HG03060 (cell line): ENCODE data around the gene CCDC51.
A peak's percentile ranks its signal among the peaks of the same experiment; 100 is the strongest.
"Not testable (repeated sequence)": the region's sequence is repeated elsewhere in the genome, so short reads cannot be mapped to it uniquely, and the experiment has no call there.

Experiments
- ATAC-seq: cut with Tn5 transposase; IDR thresholded peaks from one replicate; pipeline ENCODE4 v1.9.1; 2021; ENCODE audit warnings: low read depth, moderate number of reproducible peaks; ENCODE audit not compliant: unreplicated experiment

Gene CCDC51, protein sequence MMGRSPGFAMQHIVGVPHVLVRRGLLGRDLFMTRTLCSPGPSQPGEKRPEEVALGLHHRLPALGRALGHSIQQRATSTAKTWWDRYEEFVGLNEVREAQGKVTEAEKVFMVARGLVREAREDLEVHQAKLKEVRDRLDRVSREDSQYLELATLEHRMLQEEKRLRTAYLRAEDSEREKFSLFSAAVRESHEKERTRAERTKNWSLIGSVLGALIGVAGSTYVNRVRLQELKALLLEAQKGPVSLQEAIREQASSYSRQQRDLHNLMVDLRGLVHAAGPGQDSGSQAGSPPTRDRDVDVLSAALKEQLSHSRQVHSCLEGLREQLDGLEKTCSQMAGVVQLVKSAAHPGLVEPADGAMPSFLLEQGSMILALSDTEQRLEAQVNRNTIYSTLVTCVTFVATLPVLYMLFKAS

DNA sequence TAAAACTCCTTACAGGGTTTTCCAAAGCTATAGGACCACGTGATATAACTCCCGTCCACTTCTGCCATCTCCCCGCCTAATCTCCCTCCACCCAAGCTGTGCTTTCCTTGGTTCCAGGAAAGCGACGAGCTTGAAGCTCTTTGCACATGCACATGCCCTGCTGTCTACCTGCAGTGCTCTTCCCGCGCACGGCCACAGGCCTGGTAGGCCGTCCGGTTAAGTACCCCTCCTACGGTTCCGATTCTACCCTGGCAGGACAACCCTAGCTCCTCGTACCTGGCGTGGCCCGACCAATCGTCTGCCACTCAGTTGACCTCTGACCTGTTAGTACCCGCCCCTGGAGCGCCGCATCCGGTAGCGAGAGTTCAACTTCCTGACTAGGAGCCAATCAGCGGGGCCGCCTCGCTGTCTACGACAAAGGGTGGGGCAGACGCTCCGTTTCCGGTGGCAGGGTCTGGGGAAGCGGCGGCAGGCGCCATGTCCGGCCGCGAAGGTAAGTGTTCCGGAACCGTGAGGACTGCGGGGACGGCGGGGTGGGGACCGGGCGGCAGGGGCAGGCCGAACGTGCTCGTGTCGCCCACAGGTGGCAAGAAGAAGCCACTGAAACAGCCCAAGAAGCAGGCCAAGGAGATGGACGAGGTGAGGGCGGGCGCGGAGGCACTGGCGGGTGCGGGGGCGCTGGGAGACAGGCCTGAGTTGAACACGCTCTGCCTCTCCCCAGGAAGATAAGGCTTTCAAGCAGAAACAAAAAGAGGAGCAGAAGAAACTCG is at the start of gene CCDC51, which contains the start of gene TMA7:
CCDC51 (minus strand) TSS at position 300 of the 770 bp plus-strand sequence. CDS start 4,991 bp downstream, outside the sequence.
TMA7 (plus strand) TSS at position 438 of the 770 bp plus-strand sequence; CDS start at position 478, 40 bp downstream.
- peak; percentile 90 for ATAC-seq

DNA sequence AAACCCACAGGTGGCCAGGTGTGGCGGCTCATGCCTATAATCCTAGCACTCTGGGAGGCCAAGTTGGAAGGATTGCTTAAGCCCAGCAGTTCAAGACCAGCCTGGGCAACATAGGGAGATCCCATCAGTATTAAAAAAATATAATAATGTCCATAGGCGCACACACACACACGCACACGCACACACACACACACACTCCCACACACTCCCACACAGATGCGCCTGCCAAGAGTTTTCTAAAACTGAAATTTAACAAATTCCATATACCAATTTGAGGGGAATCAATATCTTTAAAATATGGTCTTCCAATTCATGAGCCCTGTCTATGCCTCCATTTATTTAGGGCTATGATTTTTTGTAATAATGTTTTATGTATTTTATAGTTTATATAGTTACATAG is 47.0 kb upstream of the CCDC51 start:
- no peak for ATAC-seq

DNA sequence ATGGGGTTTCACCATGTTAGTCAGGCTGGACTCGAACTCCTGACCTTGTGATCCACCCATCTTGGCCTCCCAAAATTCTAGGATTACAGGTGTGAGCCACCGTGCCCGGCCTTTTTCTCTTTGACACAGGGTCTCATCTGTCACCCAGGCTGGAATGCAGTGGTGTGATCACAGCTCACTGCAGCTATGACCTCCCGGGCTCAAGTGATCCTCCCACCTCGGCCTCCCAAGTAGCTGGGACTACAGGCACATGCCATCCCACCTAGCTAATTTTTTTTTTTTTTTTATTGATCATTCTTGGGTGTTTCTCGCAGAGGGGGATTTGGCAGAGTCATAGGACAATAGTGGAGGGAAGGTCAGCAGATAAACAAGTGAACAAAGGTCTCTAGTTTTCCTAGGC is 42.9 kb upstream of the CCDC51 start:
- not testable (repeated sequence) for ATAC-seq

DNA sequence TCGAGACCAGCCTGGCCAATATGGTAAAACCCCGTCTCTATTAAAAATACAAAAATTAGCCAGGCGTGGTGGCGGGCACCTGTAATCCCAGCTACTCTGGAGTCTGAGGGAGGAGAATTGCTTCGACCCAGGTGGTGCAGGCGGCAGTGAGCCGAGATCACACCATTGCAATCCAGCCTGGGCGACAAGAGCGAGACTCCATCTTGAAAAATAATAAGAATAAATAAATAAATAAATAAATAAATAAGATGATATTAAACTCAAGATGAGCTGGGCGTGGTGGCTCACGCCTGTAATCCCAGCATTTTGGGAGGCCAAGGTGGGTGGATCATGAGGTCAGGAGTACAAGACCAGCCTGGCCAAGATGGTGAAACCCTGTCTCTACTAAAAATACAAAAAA is 41.0 kb upstream of the CCDC51 start:
- not testable (repeated sequence) for ATAC-seq

DNA sequence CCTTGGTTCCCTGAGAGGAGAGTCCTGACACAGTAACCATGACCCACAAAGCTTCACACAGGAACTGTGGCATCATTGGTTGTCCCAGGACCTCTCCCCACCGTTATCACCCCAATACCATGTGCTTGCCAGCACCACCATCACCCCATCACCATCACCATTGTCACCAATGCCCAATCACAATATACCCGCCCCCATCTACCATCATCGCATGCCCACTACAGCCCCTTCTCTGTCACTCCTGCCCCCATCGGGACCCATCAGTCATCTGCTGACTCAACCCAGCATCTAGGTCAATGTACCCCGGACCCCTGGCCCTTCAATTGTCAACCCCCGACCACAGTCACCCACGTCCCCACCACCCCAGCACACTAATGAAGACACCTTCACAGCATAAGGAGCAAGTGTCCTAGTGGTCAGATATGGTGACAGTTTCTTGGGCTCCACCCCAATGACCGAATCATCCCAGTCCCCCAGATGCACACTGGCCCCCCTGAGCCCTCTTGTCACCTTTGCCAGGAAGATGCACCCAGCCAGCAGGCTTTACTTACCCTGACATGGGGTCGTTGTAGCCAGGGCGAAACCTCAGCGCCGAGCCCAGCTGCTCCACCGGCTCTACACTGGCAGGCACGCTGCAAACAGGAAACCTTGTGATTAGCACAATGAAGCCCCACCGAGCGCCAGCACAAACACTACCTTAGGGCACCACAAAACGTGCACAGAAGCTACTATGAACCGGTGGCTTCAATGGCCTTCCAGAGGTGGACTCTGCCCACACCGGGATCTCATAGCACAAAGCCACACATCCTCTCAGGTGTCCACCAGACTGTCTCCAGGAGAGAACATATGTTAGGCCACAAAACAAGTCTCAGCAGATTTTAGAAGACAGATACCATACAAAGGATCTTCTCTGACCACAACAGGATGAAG is 39.0 kb upstream of the CCDC51 start:
- ATAC-seq = no peak

DNA sequence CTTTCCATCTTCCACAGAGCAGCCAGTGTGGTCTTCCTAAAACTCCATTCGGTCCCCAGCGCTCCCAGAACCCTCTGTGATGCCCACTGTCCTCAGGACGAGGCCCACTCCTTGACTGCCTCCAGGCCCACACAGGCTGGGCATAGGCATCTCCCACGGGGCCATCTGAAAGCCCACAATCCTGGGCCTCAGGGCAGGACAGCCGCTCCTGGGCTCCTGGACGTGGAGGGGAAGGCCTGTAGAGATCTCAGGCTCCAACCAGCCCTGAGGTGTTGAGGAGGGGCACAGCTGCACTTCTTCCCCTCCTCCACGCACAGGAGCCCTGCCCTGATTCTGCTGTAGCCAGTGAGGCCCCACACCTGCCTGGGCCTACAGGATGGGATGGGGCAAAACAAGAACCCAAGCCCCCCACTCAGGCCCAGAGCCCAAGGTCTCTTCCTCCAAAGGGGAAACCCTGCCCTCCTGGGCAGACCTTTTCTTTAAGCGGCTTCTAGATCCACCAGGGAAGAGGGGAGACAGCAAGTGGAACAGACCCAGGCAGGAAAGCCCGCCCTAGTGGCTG is 38.1 kb upstream of the CCDC51 start:
- no peak for ATAC-seq

DNA sequence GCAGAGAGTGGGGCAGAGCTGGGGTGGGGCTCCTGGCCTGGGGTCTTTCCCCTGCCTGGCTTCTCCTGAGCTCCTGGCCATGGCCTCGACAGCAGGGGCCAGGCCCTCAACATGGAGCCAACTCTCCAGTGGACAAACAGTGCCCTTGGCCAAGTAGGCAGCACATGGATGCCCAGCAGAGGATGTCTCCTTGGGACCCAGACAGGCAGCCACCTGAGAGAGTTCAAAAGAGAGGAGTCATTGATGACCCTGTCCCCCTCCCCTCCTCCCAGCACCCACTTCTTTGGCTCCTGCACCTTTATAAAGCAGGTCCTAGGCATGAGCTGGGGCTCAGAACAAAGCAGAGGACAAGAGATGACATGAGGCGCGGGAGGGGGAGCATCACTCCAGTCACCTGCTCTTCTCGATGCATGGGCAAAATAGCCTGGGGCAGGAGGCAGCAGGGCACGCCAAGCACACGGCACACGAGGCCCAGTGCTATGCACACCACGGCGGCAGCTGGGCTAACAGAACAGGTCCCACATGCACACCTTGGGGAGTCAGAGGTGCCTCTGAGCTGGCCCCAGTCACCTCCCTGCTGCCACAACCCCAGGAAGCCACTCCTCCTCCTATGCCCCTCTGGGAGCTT is 36.6 kb upstream of the CCDC51 start:
- no peak for ATAC-seq

DNA sequence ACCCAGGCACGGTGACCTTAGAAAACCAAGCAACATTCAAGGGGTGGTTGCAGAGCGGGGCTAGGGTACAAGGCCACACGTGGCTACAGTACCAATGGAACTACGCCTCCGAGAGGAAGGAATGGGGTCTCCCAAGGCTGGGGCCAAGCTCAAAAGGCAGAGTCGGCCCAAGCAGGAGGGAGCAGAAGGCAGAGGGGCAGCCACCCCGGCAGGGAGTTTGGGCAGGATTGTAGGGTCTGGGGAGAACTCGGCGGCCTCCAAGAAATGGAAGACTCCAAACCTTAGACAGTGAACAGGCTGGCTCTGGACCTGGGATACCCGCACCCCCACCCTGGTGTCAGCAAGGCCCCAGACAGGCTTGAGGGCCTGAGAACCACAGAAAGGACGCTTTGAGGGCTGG is 35.3 kb upstream of the CCDC51 start:
- no peak for ATAC-seq

DNA sequence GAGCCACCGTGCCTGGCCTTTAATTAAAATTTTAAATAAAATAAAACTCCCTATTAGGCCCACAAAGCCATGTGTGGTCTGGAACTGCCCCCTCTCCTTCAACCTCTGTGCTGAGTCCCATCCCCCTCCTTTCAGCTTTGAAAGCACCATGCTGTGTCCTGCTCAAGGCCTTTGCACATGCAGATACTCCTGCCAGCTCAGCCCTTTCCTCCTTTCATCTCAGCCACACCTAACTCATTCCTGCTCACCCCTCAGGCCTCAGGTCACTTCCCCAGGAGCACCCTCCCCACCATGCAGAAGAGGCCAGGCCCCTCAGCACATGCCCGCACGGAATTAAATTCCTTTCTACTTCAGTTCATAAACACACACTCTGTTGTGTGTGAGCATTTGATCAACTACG is 34.7 kb upstream of the CCDC51 start:
- no peak for ATAC-seq

DNA sequence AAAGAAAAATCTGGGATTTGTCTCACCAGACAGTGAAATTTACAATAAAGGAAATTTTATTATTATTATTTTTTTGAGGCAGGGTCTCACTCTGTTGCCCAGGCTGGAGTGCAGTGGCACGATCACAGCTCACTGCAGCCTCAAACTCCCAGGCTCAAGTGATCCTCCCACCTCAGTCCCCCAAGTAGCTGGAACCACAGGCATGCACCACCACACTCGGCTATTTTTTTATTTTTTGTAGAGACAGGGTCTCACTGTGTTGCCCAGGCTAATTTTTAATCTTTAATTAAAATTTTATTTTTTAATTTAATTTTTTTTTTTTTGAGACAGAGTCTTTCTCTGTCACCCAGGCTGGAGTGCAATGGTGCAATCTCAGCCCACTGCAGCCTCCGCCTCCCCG is 34.1 kb upstream of the CCDC51 start:
- ATAC-seq = not testable (repeated sequence)

DNA sequence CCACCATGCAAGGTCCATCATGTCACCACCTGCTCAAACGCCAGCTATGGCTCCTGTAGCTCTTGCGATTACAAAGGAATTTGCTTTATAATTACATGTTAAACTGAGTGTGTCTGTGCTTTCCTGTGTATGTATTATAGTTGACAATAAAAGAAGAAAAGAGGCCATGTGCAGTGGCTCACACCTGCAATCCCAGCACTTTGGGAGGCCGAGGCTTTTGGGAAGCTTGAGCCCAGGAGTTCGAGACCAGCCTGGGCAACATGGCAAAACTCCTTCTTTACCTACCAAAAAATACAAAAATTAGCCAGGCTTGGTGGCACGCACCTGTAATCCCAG is 33.7 kb upstream of the CCDC51 start:
- ATAC-seq = no peak

DNA sequence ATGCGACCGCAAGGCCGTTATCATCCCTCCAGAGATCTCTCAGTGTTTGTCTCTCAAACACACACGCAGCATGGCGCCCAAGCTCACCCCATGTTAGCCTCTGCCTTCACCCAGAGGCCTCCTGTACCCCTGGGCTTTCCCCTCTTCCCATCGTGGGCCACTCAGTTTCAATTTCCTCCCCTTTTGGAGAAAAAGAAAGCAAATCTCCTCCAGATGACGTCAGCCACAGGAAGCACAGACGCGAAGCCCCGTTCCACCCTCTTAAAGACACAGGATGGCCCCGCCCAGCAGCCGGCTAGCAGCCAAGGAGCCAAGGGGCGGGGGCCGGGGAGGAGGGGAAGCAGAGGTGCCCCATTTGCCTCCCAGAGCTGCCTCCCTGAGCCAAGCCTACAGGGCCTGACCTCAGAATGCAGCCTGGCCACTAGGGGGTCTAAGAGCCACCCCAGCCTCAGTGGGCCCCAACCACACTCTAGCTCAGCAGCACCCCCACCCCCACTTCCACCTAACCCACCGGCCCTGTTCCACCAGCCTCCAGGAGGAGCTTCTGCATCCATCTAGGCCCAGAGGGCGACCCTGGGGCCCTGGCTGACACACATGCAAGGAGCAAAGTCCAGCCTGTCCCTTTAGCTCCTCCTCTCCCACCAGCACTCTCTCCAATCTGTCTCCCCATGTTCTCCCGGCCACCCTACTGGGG is 33.2 kb upstream of the CCDC51 start:
- peak; percentile 67 for ATAC-seq

DNA sequence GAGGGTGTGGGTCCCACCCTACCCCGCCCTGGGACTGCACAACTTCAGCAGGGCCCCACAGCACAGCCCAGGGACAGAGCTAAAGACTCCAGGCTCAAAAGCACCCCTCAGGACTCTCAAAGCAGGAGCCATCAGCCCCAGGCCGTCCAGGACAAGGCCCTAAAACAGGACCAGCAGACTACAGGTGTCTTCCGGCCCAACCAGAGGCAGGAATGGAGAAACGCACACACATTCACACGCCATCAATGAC is 32.7 kb upstream of the CCDC51 start:
- no peak for ATAC-seq

DNA sequence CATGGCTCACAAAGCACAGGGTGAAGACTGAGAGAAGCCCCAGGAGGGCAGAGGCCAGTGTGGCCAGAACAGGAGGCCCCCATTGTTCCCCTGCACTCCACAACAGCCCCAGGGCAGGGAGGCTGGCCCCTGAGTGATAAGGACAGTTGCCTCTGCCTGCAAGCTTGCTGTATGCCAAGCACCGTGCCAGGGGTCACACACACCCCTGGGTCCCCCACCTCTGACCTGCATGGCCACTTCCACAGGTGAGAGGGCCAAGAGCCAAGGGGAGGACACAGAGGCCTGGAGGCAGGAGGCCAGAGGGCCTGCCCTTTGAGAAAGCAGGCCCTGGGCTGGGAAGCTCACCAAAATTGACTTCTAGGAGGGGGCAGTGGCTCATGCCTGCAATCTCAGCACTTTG is 30.4 kb upstream of the CCDC51 start:
- ATAC-seq = no peak

DNA sequence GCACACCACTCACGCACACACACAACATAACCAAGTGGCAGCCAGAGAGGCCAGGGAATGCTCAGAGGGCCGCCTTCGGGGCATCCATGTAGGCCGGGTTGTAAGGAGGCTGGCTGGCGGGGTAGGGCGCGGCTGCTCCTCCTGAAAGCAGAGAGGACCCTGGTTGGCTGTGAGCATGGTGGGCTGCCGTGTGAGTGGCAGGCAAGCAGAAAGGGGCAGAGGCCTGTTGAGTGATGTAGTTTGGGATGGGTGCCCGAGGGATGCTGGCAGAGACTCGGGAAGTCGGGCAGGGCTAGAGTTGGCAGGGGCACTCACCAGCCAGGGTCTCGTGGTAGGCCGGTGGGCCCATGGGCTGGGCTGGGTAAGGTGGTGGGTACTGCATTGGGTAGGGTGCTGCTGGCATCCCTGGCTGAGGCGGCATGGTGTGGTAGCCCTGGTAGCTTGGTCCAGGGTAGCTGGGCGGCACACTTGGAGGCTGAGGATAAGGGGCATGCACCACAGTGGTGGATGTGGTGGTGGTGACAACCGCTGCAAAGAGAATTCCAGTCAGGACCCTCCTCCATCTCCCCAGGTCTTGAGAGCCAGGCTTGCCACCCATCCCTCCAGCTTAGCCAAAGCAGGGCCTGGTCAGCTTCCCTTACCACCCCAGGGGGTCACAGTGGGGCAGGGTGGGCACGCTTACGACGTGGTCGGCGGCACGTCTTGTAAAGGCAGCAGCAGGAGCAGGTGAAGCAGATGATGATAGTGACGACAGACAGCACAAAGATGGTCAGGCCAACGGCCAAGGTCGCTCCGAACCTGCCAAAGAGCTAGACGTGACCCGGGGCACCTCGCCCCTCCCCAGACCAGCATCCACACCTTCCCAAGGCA is 29.4 kb upstream of the CCDC51 start:
- ATAC-seq = no peak

DNA sequence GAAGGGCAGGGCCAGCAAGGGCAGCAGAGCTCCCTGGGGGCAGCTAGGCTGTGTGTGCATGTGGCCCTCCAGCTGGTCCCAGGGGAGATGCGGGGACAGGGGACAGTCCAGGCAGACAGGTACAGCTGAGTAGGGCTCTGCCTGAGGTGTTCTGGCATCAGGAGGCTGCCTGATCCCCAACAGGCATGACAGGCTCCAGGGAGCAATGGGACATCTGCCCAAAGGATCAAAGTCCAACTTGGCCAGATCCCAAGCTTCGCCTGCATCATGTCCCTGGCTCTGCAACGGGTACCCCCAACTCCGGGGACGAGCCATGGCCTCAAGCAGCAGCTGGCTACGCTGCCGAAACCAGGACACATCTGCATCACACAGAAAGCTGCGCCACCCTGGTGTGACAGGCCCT is 28.4 kb upstream of the CCDC51 start:
- no peak for ATAC-seq

DNA sequence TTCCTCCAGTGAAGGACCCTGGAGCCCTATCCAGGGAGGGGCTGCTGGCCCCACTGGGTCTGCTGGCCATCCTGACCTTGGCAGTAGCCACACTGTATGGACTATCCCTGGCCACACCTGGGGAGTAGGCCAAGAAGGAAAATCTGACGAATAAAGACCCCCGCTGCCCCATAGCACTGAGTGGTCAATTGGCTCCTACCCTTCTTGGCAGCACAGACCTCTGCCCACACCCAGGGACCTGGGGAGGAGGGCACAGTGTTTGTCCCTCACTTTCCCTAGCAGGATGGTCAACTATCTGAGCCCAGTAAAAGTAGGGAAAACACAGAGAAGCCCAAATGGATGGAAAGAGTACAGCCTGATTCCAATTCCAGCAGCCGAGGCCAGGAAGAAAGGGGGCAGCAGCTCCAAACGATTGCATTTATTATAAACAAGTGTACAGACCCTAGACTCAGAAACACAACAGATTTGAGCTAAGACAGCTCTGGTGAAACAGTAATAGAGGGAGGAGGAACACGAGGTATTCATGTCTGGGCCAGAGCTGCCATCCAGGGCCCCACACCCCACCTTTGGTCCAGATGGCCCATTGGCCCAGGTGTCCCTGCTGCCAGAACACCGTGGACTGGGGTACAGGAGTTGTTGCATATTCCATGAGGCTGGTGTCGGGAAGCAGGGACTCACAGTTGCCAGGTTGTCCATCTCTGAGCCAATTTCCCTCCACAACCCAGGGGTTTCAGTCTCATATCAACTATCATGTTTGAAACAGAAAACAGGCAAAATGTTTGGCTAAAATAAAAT is 27.8 kb upstream of the CCDC51 start:
- ATAC-seq = no peak

DNA sequence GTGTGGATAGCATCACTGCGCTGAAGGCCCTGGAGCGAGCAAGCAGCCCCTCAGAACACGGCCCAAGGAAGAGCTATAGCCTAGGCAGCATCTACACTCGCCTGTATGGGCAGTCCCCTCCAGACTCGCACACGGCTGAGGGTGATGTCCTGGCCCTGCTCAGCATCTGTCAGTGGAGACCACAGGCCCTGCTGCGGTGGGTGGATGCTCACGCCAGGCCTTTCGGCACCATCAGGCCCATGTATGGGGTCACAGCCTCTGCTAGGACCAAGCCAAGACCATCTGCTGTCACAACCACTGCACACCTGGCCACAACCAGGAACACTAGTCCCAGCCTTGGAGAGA is 27.2 kb upstream of the CCDC51 start:
- no peak for ATAC-seq
